Keratinocyte (primary cell): ENCODE measurements around the gene OBI1.
A peak's percentile ranks its signal among the peaks of the same experiment; 100 is the strongest.

ENCODE experiments used
- CTCF ChIP-seq, 3 experiments: IDR thresholded peaks in 1 of 3; conservative IDR thresholded peaks in 1 of 3; optimal IDR thresholded peaks in 1 of 3; 2 replicates in 2 of 3; 3 replicates in 1 of 3; pipeline versions ENCODE3 to v1.5.1; 2011; ENCODE audit warnings: low read length in 3 of 3, mild to moderate bottlenecking in 3 of 3, moderate library complexity in 2 of 3, control low read depth in 1 of 3, inconsistent platforms in 1 of 3; ENCODE audit not compliant: insufficient read depth in 2 of 3; ENCODE audit errors: extremely low read depth in 1 of 3
- EZH2 ChIP-seq: IDR thresholded peaks from one replicate; pipeline ENCODE4 v1.6.1; 2012; ENCODE audit warnings: inconsistent platforms, mild to moderate bottlenecking, low read length, moderate library complexity

GRCh38 chr13:78606471-78607408, 52.2 kb downstream of the OBI1 start:
- TF ChIP-seq EZH2 (peak; percentile 67), CTCF (optimal IDR thresholded peaks at IDR 0.05 in 1 of 3, IDR thresholded peaks at IDR 0.05 in 1 of 3, conservative IDR thresholded peaks at IDR 0.05 in 1 of 3; ENCODE audit: extremely low read depth in 1 of 3, insufficient read depth in 2 of 3, low read length in 3 of 3) (no peak)
